SW 1271 (cell line): ENCODE data around the gene FBXO44.
"Not testable (repeated sequence)": the region's sequence is repeated elsewhere in the genome, so short reads cannot be mapped to it uniquely, and the experiment has no call there.

Experiments used
- DNase-seq, 2 experiments: peaks; one replicate each; lab custom pipeline; 2025; lab: John Stamatoyannopoulos, UW

Gene FBXO44

GRCh38 chr1:11654137-11654938, at the start of gene FBXO44, which contains the start of gene FBXO2:
FBXO44 (plus strand) TSS chr1:11654877; CDS start chr1:11655836, 959 bp downstream.
FBXO2 (minus strand) TSS chr1:11654429; CDS start chr1:11654340, 89 bp downstream.
- peak in 1 of 2 experiments; percentile 23 for DNase-seq

GRCh38 chr1:11606775-11607174, 47.9 kb upstream of the FBXO44 start:
- no peak for DNase-seq

- not testable (repeated sequence) for DNase-seq
These were observed 46.0 kb upstream of the FBXO44 start for GRCh38 chr1:11608596-11609130.

GRCh38 chr1:11609378-11609777, 45.3 kb upstream of the FBXO44 start:
- not testable (repeated sequence) for DNase-seq

GRCh38 chr1:11610629-11611180, 44.0 kb upstream of the FBXO44 start:
- DNase-seq = no peak

- no peak for DNase-seq
These were observed 42.9 kb upstream of the FBXO44 start for GRCh38 chr1:11611638-11612327.

DNA sequence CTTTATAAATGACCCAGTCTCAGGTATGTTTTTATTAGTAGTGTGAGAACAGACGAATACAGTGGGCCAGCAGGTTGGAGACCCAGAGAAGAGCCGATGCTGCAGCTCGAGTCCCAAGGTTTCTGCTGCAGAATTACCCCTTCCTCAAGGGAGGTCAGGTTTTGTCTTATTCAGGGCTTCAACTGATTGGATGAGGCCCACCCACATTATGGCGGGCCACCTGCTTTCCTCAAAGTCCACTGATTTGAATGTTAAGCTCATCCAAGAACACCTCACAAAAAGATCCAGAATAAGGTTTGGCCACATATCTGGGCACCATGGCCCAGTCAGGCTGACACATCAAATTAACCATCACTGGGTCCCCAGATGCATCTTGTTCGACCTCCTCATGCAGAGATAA, 41.3 kb upstream of the FBXO44 start:
- no peak for DNase-seq

GRCh38 chr1:11615090-11615489, 39.6 kb upstream of the FBXO44 start:
- DNase-seq = no peak

GRCh38 chr1:11616766-11617165, 37.9 kb upstream of the FBXO44 start:
- DNase-seq = no peak

DNA sequence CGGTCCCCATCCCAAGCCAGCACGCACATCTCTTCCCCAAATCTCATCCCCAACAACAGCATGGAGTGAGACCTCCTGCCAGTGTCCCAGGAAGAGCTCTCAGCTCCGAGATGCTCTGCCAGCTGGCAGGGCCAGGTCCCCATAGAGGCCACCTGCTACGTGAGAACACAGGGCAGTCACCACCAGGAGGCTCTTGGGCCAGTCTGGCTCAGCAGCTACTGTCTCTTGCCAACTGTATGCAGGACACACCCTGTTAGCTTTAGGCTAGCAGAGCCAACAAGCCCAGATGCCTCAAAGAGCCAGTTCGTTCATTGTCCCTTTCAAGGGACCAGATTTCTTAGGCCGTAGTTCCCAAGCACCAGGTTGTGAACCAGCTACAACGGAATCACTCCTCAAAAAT, 37.4 kb upstream of the FBXO44 start:
- no peak for DNase-seq

GRCh38 chr1:11617741-11618140, 36.9 kb upstream of the FBXO44 start:
- DNase-seq = no peak

DNA sequence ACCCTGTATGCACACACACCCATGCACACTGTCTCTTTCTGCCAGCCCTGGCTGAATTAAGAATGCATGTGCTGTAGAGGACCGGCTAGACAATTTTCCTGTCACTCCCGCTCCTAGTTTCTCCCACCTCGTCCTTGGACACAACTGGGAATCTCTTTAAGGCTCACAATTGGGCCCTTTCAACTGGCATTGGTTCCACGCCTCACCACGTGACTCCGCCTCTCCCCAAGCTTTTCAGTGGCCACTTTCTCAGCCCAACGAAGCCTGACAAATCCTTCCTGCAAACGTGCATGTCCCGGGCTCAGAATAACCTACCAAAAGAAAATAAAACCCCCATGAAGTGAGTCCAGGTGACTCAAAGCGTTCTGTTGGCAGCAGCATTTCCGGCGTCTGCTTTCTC, 34.3 kb upstream of the FBXO44 start:
- no peak for DNase-seq

DNA sequence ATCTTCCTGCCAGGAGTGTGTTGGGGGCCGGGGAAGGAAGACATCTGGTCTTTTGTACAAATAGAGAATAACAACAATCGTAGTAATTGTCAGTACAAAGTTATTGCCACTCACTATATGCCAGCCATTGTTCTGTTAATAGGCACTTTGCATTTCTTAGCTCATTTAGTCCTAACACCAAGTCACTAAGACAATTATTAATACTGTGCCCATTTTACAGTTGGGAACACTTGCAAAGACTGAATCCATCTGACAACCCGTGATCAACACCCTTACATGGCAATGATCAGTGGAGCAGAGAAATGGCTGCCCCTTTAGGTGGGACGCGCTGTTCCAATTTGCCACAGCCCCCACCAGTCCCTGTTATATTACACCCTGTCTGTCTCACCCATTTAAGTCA, 33.8 kb upstream of the FBXO44 start:
- DNase-seq = no peak

DNA sequence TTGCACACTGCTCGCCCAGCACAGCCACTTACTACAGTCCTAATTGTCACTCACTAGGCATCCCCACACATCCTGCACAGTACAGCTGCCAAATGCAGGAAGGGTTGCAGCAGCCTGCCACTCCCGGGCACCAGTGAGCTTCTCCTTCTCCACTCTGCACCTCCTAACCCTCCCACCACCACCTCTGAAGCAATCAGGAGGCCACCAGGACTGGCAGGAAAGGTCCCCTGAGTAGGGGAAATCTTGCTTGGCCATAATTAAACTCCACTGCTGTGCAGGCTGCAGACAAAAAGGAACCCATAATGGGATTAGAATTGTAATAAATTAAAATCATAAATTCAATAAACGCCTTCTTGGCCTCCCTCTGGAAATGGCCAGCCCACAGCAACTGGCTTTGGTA, 32.3 kb upstream of the FBXO44 start:
- DNase-seq = no peak

- DNase-seq = no peak
These were observed 31.0 kb upstream of the FBXO44 start for GRCh38 chr1:11623702-11624101.

GRCh38 chr1:11626551-11626950, 28.1 kb upstream of the FBXO44 start:
- no peak for DNase-seq

DNA sequence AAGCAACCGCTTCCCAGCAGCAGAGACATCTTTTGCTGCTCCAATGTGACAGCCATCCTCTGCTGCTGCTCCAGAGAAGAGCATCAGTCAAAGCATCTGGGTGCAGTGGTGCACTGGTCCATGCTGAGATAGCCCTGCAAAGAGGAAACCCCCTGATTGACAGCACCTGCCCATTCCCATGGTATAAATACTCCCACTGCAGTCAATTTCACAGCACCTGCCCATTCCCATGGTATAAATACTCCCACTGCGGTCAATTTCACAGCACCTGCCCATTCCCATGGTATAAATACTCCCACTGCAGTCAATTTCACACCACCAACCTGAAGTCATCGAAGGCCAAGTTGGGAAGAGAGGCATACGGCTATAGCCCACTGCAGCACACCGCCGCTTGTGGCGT, 25.9 kb upstream of the FBXO44 start:
- no peak for DNase-seq

GRCh38 chr1:11629184-11630016, 25.3 kb upstream of the FBXO44 start:
- no peak for DNase-seq

DNA sequence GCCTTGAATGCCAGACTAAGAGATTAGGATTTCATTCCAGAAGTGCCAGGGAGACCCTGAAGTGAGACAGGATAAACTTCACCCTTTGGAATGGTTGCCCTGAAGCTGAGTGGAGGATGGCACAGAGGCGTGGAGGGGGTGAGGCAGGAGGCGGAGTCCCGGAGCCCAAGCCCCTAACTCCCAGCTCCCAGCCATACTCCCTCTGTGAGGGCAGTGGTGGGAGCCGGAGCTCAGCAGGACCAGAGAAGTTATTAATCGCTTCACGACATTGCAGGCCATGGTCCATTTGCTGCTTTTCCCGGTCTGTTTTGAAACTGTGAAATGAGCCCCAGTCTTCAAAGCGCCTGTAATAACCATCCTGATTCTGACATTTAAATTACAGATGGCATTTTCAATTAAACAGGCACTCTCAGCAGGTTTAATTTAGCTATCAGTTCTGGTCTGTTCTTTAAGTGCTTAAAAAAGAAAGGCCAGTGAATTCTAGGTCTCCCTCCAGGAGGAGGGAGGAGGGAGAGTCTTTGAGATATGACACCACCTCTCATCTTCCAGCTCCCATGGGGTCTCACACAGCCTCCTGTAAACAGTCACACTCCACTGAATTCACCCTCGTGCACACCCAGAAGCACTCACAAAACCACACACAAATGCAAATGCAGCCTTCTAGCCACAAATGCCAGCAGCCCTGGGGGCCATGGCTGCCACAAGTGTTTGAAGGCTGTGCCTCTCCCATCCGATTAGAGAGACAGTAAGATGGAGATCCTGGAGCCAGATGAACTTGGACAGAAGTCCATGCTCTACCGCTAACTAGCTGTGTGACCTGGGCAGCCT, 20.1 kb upstream of the FBXO44 start:
- no peak for DNase-seq

DNA sequence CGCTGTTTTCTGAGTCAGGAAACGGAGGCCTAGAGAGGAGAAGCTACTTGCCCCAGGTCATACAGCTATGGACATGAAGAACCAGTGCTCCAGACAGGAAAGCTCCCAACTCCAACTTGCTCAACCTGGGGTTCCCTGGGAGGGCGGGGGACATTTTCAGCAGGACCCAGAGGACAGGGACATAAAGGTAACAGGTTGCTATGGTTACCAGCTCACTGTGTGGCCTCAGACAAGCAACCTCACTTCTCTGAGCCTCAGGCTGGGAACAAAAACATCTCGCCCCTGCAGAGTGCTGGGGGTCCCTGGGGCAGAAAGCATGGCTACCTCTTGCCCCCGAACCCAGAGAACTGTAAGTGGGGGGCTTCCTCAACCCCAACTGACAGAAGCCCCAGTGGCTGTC, 16.6 kb upstream of the FBXO44 start:
- no peak for DNase-seq

GRCh38 chr1:11639372-11639771, 15.3 kb upstream of the FBXO44 start:
- DNase-seq = no peak
